SH-SY5Y (cell line): Measurements from ENCODE around the gene ZNF445.
A peak's percentile ranks its signal among the peaks of the same experiment; 100 is the strongest.

Source experiments
- GATA2 ChIP-seq: IDR thresholded peaks from 2 replicates; pipeline ENCODE4 v1.6.1; 2011; ENCODE audit warnings: mild to moderate bottlenecking, low read depth, low read length
- GATA3 ChIP-seq: IDR thresholded peaks from 2 replicates; pipeline ENCODE4 v1.6.1; 2011; ENCODE audit warnings: low read depth, mild to moderate bottlenecking, low read length, moderate library complexity

Gene ZNF445

DNA sequence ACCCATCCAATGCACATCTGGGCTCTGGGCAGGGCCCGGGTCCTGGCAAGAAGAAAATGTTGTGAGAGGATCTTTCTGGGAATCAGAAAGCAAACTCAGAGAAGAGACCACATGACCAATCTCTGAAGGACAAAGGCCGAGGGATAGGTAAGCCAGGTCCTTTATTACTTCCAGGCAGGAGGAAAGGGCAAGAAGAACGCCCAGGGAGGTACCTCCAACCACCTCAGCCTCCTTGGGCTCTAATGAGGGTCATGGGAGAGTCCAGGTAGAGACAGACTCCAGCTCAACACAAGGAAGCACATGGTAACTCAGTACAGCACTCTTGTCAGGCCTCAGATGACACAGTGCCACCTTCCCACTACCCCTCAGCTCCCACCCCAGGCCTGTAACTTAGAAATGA lies 26.0 kb downstream of the ZNF445 start:
- no peak for TF ChIP-seq GATA2
- TF ChIP-seq GATA3: no peak

- no peak for TF ChIP-seq GATA2
- no peak for TF ChIP-seq GATA3
These were observed 30.5 kb downstream of the ZNF445 start for GRCh38 chr3:44446929-44447328.

- TF ChIP-seq GATA2 (no peak), GATA3 (no peak)
These were observed 31.7 kb downstream of the ZNF445 start for GRCh38 chr3:44445786-44446185.

GRCh38 chr3:44444896-44445691 lies 32.4 kb downstream of the ZNF445 start:
- TF ChIP-seq GATA2: no peak
- TF ChIP-seq GATA3: no peak

DNA sequence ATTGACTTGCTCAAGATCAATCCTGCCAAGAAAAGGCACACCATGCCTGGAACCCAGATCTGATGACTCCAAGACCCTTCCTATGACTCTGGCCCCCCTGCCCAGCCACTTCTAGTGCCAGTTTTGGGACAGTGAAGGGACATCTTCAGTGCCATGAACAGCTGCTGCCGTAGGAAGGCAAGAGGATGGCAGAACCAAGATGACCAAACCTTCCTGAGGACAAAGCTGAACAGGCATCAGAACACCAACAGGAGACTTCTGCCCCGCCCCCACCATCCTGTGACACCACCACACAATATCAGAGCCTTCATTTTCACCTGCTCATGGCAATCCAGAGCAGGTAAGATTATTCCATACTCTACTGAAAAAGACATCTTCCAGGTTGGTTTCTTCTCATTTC lies 33.0 kb downstream of the ZNF445 start:
- TF ChIP-seq GATA3: no peak

GRCh38 chr3:44442596-44443309 lies 34.7 kb downstream of the ZNF445 start:
- TF ChIP-seq GATA2: no peak
- TF ChIP-seq GATA3: no peak

DNA sequence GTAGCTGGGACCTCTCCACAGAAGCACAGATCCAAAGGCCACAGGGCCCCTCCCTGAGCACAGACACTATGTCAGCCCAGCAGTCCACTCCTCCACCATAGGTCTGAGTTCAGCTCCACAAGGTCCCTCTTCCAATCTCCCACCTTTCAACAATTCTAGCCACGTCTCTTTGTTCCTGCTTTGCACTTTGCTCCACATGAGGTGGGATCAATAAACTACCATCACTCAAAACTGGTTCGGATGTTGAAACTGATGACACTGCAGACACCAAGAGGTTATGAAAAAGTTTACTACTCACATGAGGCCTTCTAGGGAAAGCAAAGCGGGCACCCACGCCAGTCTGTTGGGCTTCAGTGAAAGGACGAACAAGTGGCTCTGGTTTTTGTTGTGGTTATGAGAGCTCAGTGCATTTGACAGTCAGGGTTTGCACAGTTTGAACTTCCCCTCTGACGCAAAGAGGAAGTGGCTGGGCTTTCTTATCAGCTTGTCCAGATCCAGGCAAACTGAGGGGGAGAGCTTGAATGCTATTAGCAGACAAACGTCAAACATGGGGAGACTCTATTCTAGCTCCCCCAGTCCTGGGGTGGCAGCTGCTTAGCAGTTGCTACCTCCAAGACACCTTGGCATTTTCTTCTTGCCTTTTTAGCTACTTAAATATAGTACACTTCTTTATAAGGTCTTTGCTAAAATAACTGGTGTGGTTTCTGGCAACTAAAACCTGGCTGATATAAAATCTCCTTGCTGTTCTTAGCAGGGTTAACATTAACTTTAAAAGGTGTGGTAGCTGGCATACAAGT lies 37.8 kb downstream of the ZNF445 start:
- TF ChIP-seq GATA3 (0 out of 2 replicates have a peak, but pooled peaks have one; percentile 18), GATA2 (peak; percentile 84)

- TF ChIP-seq GATA3: no peak
- TF ChIP-seq GATA2: no peak
These were observed 39.7 kb downstream of the ZNF445 start for GRCh38 chr3:44437800-44438199.

DNA sequence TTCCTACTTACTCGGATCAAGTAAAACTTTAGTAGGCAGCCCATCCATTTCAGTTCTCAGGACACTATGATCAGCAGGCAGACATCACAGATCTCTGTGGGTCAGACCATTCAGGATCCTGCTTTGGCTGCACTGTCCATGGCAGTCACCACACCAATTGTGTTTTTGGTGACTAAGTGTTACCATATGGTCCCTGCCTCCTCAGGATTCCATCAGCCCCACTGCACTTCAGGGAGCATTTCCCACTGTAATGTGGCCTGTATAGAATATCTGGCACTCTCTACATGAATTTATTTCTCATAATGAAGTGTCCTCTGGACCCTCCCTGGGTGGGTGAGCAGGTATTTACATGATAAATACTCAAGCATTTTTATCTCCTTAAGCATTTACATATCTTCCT lies 41.3 kb downstream of the ZNF445 start:
- TF ChIP-seq GATA2 (no peak), GATA3 (no peak)

DNA sequence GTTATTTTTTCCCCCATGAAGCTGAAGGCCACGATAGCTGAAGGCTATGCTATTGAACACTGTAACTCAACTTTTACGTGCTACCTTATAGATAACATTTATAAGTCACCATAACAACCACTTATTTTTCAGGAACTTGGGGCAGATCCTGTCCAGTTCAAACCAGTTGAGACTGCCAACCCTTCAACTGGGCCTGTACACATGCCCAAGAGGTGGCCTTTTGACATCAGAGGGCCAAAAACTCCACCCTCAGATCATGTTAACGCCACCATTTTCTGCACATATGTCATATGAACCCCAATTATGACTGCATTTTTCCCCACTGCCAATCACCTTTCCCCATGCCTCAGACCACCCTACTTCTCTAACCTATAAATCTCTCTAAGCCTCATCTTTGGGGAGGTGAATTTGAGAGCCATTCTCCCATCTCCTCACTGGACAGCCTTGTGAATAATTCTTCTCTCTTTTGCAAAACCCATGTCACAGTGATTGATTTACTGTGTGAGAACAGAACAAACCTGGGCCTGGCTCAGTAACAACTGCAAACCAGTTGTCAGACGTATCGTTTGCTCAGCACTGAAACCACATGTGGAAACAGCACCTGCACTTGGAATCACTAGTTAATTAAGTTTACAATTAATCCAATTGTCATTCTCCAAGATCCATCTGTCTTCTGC lies 42.5 kb downstream of the ZNF445 start:
- TF ChIP-seq GATA2 (no peak), GATA3 (no peak)

GRCh38 chr3:44430466-44430865 lies 47.0 kb downstream of the ZNF445 start:
- TF ChIP-seq GATA3 (no peak), GATA2 (no peak)

DNA sequence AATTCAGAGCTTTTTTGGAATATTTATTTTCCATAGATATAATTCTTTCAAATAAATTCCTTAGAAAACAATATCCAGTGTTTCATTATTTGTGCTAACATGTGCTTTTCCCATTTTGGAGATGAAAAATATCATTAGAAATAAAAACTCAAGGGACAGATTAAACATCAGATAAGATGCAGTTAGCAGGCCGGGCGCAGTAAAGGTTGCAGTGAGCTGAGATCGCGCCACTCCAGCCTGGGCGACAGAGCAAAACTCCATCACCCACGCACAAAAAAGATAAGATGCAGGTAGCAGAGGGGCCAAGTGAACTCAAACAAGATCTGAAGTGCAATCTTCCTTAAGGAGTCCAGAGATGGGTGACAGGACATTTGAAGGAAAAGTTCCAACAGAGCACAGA lies 48.0 kb downstream of the ZNF445 start:
- peak; percentile 79 for TF ChIP-seq GATA2
- TF ChIP-seq GATA3: peak; percentile 71

GRCh38 chr3:44428910-44429309 lies 48.6 kb downstream of the ZNF445 start:
- TF ChIP-seq GATA2 (no peak), GATA3 (no peak)

DNA sequence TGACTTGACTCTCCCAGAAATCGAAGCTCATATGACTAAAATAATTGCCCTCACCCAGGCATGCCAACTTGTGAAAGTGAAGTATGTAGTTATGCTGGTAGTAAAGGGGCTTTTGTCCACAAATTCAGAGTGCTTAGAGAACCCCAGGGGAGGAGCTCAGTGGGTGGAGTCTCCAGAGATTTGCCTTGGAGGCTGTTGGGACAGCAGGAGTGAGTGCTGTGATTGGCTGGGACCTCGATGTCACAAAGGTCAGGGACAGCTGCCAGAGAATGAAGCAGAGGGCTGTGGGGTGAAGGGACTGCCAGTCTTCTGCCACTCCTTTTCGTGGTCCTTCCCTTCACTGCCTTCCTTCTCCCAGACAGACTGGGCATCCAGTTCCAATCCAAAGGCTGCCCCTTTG lies 49.8 kb downstream of the ZNF445 start:
- TF ChIP-seq GATA2 (no peak), GATA3 (no peak)

GRCh38 chr3:44424758-44425157 lies 52.7 kb downstream of the ZNF445 start:
- TF ChIP-seq GATA2 (no peak), GATA3 (no peak)
